Nephron progenitor cell (in vitro differentiated cells): ENCODE results near the gene KIAA0040.

Experiments
- DNase-seq: peaks from one replicate; pipeline ENCODE4 v3.0.0; 2021
- H3K27ac Mint-ChIP-seq: 2 replicates; pipeline ENCODE4 v1.8.0; 2021; ENCODE audit warnings: mild to moderate bottlenecking, moderate library complexity, mixed read lengths
- H3K27me3 Mint-ChIP-seq: 2 replicates; pipeline ENCODE4 v1.8.0; 2021; ENCODE audit warnings: mild to moderate bottlenecking, low read depth, mixed read lengths; ENCODE audit not compliant: poor library complexity
- H3K36me3 Mint-ChIP-seq: 2 replicates; pipeline ENCODE4 v1.8.0; 2021; ENCODE audit warnings: low read depth, mixed read lengths
- H3K4me1 Mint-ChIP-seq: 2 replicates; pipeline ENCODE4 v1.8.0; 2021; ENCODE audit warnings: mixed read lengths
- H3K4me3 Mint-ChIP-seq: 2 replicates; pipeline ENCODE4 v1.8.0; 2021; ENCODE audit warnings: mild to moderate bottlenecking, moderate library complexity, mixed read lengths
- H3K9me3 Mint-ChIP-seq: 2 replicates; pipeline ENCODE4 v1.8.0; 2021; ENCODE audit warnings: mild to moderate bottlenecking, moderate library complexity, mixed read lengths
- CTCF ChIP-seq: fragments of 200-600 bp; sonication (generic); IDR thresholded peaks from 2 replicates; pipeline ENCODE4 v1.5.0; 2021; ENCODE audit warnings: antibody characterized with exemption

Gene KIAA0040

GRCh38 chr1:175192111-175192629 is 406 bp downstream of the KIAA0040 start:
- Mint-ChIP-seq H3K4me1 (peaks cover 8% of the 10 kb centered on the region), H3K27me3 (peaks cover 98% of the 10 kb centered on the region), H3K27ac (no peak overlapping the region), H3K36me3 (no peaks in the 10 kb centered on the region), H3K4me3 (peak overlapping the region; percentile 88), H3K9me3 (no peaks in the 10 kb centered on the region)
- TF ChIP-seq CTCF: no peak
- DNase-seq: peak; percentile 11

- no peak overlapping the region for H3K27ac Mint-ChIP-seq
- peak overlapping the region; percentile 88 for H3K4me3 Mint-ChIP-seq
- no peak for TF ChIP-seq CTCF
- peaks cover 99% of the 10 kb centered on the region for H3K27me3 Mint-ChIP-seq
- no peaks in the 10 kb centered on the region for H3K9me3 Mint-ChIP-seq
- no peaks in the 10 kb centered on the region for H3K36me3 Mint-ChIP-seq
- peaks cover 8% of the 10 kb centered on the region for H3K4me1 Mint-ChIP-seq
- DNase-seq: no peak
These were observed 917 bp downstream of the KIAA0040 start for GRCh38 chr1:175191659-175192058.

- Mint-ChIP-seq H3K27me3 (peaks cover 98% of the 10 kb centered on the region), H3K4me3 (no peak overlapping the region), H3K9me3 (no peaks in the 10 kb centered on the region), H3K27ac (no peak overlapping the region), H3K4me1 (peaks cover 8% of the 10 kb centered on the region), H3K36me3 (no peaks in the 10 kb centered on the region)
- DNase-seq: no peak
- TF ChIP-seq CTCF: no peak
These were observed 3.6 kb downstream of the KIAA0040 start for GRCh38 chr1:175188936-175189335.

GRCh38 chr1:175186433-175187160 is 6.0 kb downstream of the KIAA0040 start:
- TF ChIP-seq CTCF: no peak
- no peak for DNase-seq
- Mint-ChIP-seq H3K4me3 (no peak overlapping the region), H3K9me3 (no peaks in the 10 kb centered on the region), H3K27me3 (peaks cover 86% of the 10 kb centered on the region), H3K27ac (no peak overlapping the region), H3K36me3 (no peaks in the 10 kb centered on the region), H3K4me1 (no peaks in the 10 kb centered on the region)

- Mint-ChIP-seq H3K4me1 (no peaks in the 10 kb centered on the region), H3K4me3 (no peak overlapping the region), H3K9me3 (no peaks in the 10 kb centered on the region), H3K27me3 (peaks cover 79% of the 10 kb centered on the region), H3K27ac (no peak overlapping the region), H3K36me3 (no peaks in the 10 kb centered on the region)
- no peak for DNase-seq
- TF ChIP-seq CTCF: no peak
These were observed 6.7 kb downstream of the KIAA0040 start for GRCh38 chr1:175185903-175186302.

GRCh38 chr1:175183586-175183985 is 9.0 kb downstream of the KIAA0040 start:
- no peak overlapping the region for H3K27ac Mint-ChIP-seq
- H3K4me3 Mint-ChIP-seq: no peak overlapping the region
- no peak for DNase-seq
- no peak for TF ChIP-seq CTCF
- H3K9me3 Mint-ChIP-seq: no peaks in the 10 kb centered on the region
- H3K36me3 Mint-ChIP-seq: no peaks in the 10 kb centered on the region
- no peaks in the 10 kb centered on the region for H3K4me1 Mint-ChIP-seq
- H3K27me3 Mint-ChIP-seq: peaks cover 63% of the 10 kb centered on the region
